Measurements from ENCODE around the gene MTA2. TPM values are rescaled to one million over a fixed set of nuclear protein-coding genes. Genes with fewer than 3 reads are reported as not detected.

Gene MTA2
- total and polyA plus RNA-seq, 3 donors from 2014 or later = 87.6 to 115 (median 97.2) TPM

DNA sequence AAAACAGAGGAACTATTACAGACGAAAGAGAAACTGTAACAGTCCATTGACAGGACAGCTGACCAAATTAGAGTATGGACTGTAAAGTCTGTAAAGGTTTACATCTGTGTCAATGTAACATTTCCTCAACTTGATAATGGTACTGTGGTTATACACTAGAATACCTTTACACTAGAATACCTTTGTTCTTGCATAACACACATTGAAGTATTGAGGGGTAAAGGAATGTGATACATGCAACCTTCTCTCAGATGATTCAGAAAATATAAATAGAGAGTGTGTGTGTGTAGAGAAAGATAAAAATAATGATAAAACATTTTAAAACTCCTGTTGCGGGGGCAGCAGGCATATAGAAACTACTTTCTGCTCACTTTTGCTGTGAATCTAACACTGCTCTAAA is 22.4 kb downstream of the MTA2 start:
- Histone ChIP-seq H3K36me3 (ENCODE audit: low read depth, missing control alignments) (no peaks in the 10 kb centered on the region), H3K27ac (no peak overlapping the region), H3K27me3 (no peaks in the 10 kb centered on the region), H3K4me3 (no peak overlapping the region), H3K4me1 (peaks cover 29% of the 10 kb centered on the region), H3K9me3 (no peaks in the 10 kb centered on the region)
- TF ChIP-seq POLR2A (IDR thresholded peaks at IDR 0.05) = no peak
- TF ChIP-seq, protein P1, sequence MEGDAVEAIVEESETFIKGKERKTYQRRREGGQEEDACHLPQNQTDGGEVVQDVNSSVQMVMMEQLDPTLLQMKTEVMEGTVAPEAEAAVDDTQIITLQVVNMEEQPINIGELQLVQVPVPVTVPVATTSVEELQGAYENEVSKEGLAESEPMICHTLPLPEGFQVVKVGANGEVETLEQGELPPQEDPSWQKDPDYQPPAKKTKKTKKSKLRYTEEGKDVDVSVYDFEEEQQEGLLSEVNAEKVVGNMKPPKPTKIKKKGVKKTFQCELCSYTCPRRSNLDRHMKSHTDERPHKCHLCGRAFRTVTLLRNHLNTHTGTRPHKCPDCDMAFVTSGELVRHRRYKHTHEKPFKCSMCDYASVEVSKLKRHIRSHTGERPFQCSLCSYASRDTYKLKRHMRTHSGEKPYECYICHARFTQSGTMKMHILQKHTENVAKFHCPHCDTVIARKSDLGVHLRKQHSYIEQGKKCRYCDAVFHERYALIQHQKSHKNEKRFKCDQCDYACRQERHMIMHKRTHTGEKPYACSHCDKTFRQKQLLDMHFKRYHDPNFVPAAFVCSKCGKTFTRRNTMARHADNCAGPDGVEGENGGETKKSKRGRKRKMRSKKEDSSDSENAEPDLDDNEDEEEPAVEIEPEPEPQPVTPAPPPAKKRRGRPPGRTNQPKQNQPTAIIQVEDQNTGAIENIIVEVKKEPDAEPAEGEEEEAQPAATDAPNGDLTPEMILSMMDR (IDR thresholded peaks at IDR 0.05) = no peak
- WGBS, 2 donors = 84 to 85% methylated on average over 2 of the region's 2 CpGs
- intact Hi-C loops (cut with DNase I; ENCODE audit: low total_unique reads) = no loop called here
- DNase-seq = no peak

GRCh38 chr11:62578541-62578940 is 23.1 kb downstream of the MTA2 start:
- intact Hi-C loops (cut with DNase I; ENCODE audit: low total_unique reads) = no loop called here
- Histone ChIP-seq H3K9me3 (no peaks in the 10 kb centered on the region), H3K27me3 (no peaks in the 10 kb centered on the region), H3K4me3 (no peak overlapping the region), H3K27ac (no peak overlapping the region), H3K36me3 (ENCODE audit: low read depth, missing control alignments) (no peaks in the 10 kb centered on the region), H3K4me1 (peaks cover 29% of the 10 kb centered on the region)
- no peak for DNase-seq
- no peak for TF ChIP-seq POLR2A (IDR thresholded peaks at IDR 0.05)
- TF ChIP-seq, protein P1 (IDR thresholded peaks at IDR 0.05) = no peak
- 95 to 97% methylated on average over 7 to 11 of the region's 11 CpGs for WGBS, 2 donors

DNA sequence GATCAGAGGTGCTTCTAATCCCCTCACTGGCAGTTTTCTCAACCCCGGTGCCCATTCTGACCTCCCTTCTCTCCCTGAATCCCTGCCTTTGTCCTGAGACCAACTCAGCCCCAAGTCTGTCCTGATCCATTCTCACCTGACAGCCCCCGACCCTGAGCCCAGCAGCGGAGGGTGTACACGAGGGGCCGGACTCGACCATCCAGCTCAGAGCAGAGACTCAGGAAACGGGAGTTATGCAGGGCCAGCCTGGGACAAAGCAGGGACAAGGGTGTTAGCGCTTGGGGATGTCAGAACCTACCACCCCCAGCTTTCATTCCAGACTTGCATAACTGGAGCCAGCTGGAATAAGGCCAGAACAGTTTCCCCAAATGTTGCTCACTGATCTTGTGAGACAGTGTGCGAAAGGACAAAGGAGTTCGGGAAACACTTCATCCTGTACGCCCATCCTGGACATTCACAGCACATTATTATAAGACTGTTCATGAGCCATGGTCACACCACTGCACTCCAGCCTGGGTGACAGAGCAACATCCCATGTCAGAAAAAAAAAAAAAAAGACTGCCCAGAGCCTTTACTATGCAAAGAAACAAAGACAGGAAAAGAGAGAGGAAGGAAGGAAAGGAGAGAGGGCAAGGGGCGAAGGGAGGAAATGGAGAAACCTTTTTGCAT is 24.5 kb downstream of the MTA2 start:
- H3K9me3 ChIP-seq = no peaks in the 10 kb centered on the region
- intact Hi-C loops (cut with DNase I; ENCODE audit: low total_unique reads) = no loop called here
- no peak for DNase-seq
- 71 to 74% methylated on average over 8 to 12 of the region's 12 CpGs for WGBS, 2 donors
- no peak overlapping the region for H3K4me3 ChIP-seq
- H3K27me3 ChIP-seq = no peaks in the 10 kb centered on the region
- TF ChIP-seq POLR2A (IDR thresholded peaks at IDR 0.05) = no peak
- TF ChIP-seq, protein P1 (IDR thresholded peaks at IDR 0.05) = no peak
- peaks cover 35% of the 10 kb centered on the region for H3K4me1 ChIP-seq
- H3K27ac ChIP-seq = peak overlapping the region; percentile 15 to 25
- H3K36me3 ChIP-seq (ENCODE audit: low read depth, missing control alignments) = no peaks in the 10 kb centered on the region

DNA sequence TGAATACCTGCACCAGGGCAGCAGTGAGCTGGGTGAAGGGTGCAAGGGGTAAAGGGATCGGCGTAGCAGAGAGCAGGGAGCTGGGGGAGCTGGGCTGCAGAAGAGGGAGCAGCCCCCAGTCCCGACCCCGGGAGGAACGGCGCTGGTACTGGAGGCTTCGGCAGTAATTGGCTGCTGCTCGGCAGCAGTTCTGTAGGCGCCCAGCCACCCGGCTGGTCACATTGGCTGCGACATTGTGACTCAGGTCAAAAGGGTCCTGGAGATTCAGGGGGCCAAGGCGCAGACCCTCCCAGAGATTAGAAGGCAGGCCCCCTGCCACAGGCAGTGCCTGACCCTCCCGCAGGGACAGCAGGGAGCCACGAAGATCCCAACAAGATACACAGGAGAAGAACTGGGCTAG is 25.8 kb downstream of the MTA2 start:
- intact Hi-C loops (cut with DNase I; ENCODE audit: low total_unique reads) = no loop called here
- 69 to 70% methylated on average over 14 of the region's 14 CpGs for WGBS, 2 donors
- H3K9me3 ChIP-seq = no peaks in the 10 kb centered on the region
- H3K36me3 ChIP-seq (ENCODE audit: low read depth, missing control alignments) = no peaks in the 10 kb centered on the region
- peak overlapping the region; percentile 87 to 95 for H3K27ac ChIP-seq
- no peak for DNase-seq
- H3K4me1 ChIP-seq = peaks cover 28% of the 10 kb centered on the region
- no peak overlapping the region for H3K4me3 ChIP-seq
- TF ChIP-seq, protein P1 (IDR thresholded peaks at IDR 0.05) = no peak
- TF ChIP-seq POLR2A (IDR thresholded peaks at IDR 0.05) = no peak
- H3K27me3 ChIP-seq = no peaks in the 10 kb centered on the region

- Histone ChIP-seq H3K27me3 (no peaks in the 10 kb centered on the region), H3K4me3 (peak overlapping the region; percentile 69 to 95), H3K9me3 (no peaks in the 10 kb centered on the region), H3K4me1 (peaks cover 28% of the 10 kb centered on the region), H3K36me3 (ENCODE audit: low read depth, missing control alignments) (no peaks in the 10 kb centered on the region), H3K27ac (peak overlapping the region; percentile 87 to 95)
- WGBS, 2 donors = 37 to 40% methylated on average over 10 to 17 of the region's 17 CpGs
- intact Hi-C loops (cut with DNase I; ENCODE audit: low total_unique reads) = no loop called here
- no peak for DNase-seq
- TF ChIP-seq, protein P1 (IDR thresholded peaks at IDR 0.05) = no peak
- no peak for TF ChIP-seq POLR2A (IDR thresholded peaks at IDR 0.05)
Measured at GRCh38 chr11:62575156-62575555, 26.5 kb downstream of the MTA2 start.
